ENCODE measurements around the gene DNAJC15. TPM values are rescaled to one million over a fixed set of nuclear protein-coding genes. Genes with fewer than 3 reads are reported as not detected.

DNAJC15 gene
- polyA plus RNA-seq, 1 donor (not counting 4 experiments of a cell fraction or from before 2014, with no cell fraction given), result 38.5 TPM

GRCh38 chr13:43081866-43082265, 58.5 kb downstream of the DNAJC15 start:
- H2AFZ ChIP-seq (ENCODE audit: control insufficient read depth, low read length), result no peak overlapping the region
- H3K9me3 ChIP-seq (ENCODE audit: control insufficient read depth, low read depth, low read length), result no peaks in the 10 kb centered on the region
- no peak overlapping the region for H3K9ac ChIP-seq (ENCODE audit: control insufficient read depth, extremely low read depth, insufficient read depth, low read length)
- dilution Hi-C loops (cut with MboI; ENCODE audit: extremely low pct_ligation_motif_present, low sequenced_read_pairs), result no loop called here
- H3K4me2 ChIP-seq (ENCODE audit: control insufficient read depth, extremely low read depth, insufficient read depth, low read depth, low read length), result no peak overlapping the region
- no peaks in the 10 kb centered on the region for H3K9me1 ChIP-seq (ENCODE audit: control insufficient read depth, extremely low read depth, insufficient read depth, low read length)
- H4K20me1 ChIP-seq (ENCODE audit: control insufficient read depth, extremely low read depth, insufficient read depth, low read length), result no peaks in the 10 kb centered on the region
- H3K36me3 ChIP-seq (ENCODE audit: control insufficient read depth in 2 of 2, extremely low read depth in 1 of 2, insufficient read depth in 2 of 2, low read length in 2 of 2), result no peaks in the 10 kb centered on the region
- no peaks in the 10 kb centered on the region for H3K27me3 ChIP-seq (ENCODE audit: control insufficient read depth, extremely low read depth, insufficient read depth, low read length)
- no peaks in the 10 kb centered on the region for H3K4me1 ChIP-seq (ENCODE audit: control insufficient read depth, extremely low read depth, insufficient read depth, low read length)
- FAIRE-seq, result no peak
- H3K4me3 ChIP-seq (ENCODE audit: control insufficient read depth in 2 of 3, extremely low read depth in 1 of 3, insufficient read depth in 2 of 3, low read depth in 1 of 3, low read length in 3 of 3), result no peak overlapping the region
- no peak overlapping the region for H3K27ac ChIP-seq (ENCODE audit: control insufficient read depth, insufficient read depth, low read length)
- no peaks in the 10 kb centered on the region for H3K79me2 ChIP-seq (ENCODE audit: control insufficient read depth, insufficient read depth, low read length)
- TF ChIP-seq CTCF (optimal IDR thresholded peaks at IDR 0.05 in 1 of 3, IDR thresholded peaks at IDR 0.05 in 1 of 3, conservative IDR thresholded peaks at IDR 0.05 in 1 of 3; ENCODE audit: extremely low read depth in 1 of 3, insufficient read depth in 2 of 3, low read length in 3 of 3), result no peak
- no peak for TF ChIP-seq EZH2 (IDR thresholded peaks at IDR 0.05; ENCODE audit: low read length)
- DNase-seq (ENCODE audit: low read depth, low spot score), result no peak

GRCh38 chr13:43083750-43084149, 60.4 kb downstream of the DNAJC15 start:
- Histone ChIP-seq H3K9me1 (ENCODE audit: control insufficient read depth, extremely low read depth, insufficient read depth, low read length) (no peaks in the 10 kb centered on the region), H3K4me1 (ENCODE audit: control insufficient read depth, extremely low read depth, insufficient read depth, low read length) (no peaks in the 10 kb centered on the region), H3K9me3 (ENCODE audit: control insufficient read depth, low read depth, low read length) (no peaks in the 10 kb centered on the region), H3K4me2 (ENCODE audit: control insufficient read depth, extremely low read depth, insufficient read depth, low read depth, low read length) (no peak overlapping the region), H3K79me2 (ENCODE audit: control insufficient read depth, insufficient read depth, low read length) (no peaks in the 10 kb centered on the region), H3K27me3 (ENCODE audit: control insufficient read depth, extremely low read depth, insufficient read depth, low read length) (no peaks in the 10 kb centered on the region), H3K36me3 (ENCODE audit: control insufficient read depth in 2 of 2, extremely low read depth in 1 of 2, insufficient read depth in 2 of 2, low read length in 2 of 2) (no peaks in the 10 kb centered on the region), H4K20me1 (ENCODE audit: control insufficient read depth, extremely low read depth, insufficient read depth, low read length) (no peaks in the 10 kb centered on the region), H3K27ac (ENCODE audit: control insufficient read depth, insufficient read depth, low read length) (no peak overlapping the region), H3K9ac (ENCODE audit: control insufficient read depth, extremely low read depth, insufficient read depth, low read length) (no peak overlapping the region), H2AFZ (ENCODE audit: control insufficient read depth, low read length) (no peak overlapping the region), H3K4me3 (ENCODE audit: control insufficient read depth in 2 of 3, extremely low read depth in 1 of 3, insufficient read depth in 2 of 3, low read depth in 1 of 3, low read length in 3 of 3) (no peak overlapping the region)
- TF ChIP-seq CTCF (optimal IDR thresholded peaks at IDR 0.05 in 1 of 3, IDR thresholded peaks at IDR 0.05 in 1 of 3, conservative IDR thresholded peaks at IDR 0.05 in 1 of 3; ENCODE audit: extremely low read depth in 1 of 3, insufficient read depth in 2 of 3, low read length in 3 of 3), result no peak
- no peak for TF ChIP-seq EZH2 (IDR thresholded peaks at IDR 0.05; ENCODE audit: low read length)
- dilution Hi-C loops (cut with MboI; ENCODE audit: extremely low pct_ligation_motif_present, low sequenced_read_pairs), result no loop called here
- FAIRE-seq (no peak), DNase-seq (ENCODE audit: low read depth, low spot score) (no peak)

Data from keratinocyte (primary cell).